ENCODE results near the gene TECTA. TPM values are rescaled to one million over a fixed set of nuclear protein-coding genes. Genes with fewer than 3 reads are reported as not detected.

Gene TECTA
- total RNA-seq, 2 donors from 2014 or later: 0.20 to 0.33 TPM

- DNase-seq (ENCODE audit: low spot score in 2 of 2): no peak
- ATAC-seq: no peak
- no peaks in the 10 kb centered on the region for H3K9me3 Mint-ChIP-seq
- H3K36me3 Mint-ChIP-seq: peaks cover 0 to 4% of the 10 kb centered on the region in 2 donors
- no peak overlapping the region for H3K27ac Mint-ChIP-seq
Observed at GRCh38 chr11:121188776-121189175, 87.7 kb downstream of the TECTA start.

GRCh38 chr11:121191818-121192217, 90.8 kb downstream of the TECTA start:
- Mint-ChIP-seq H3K27ac (no peak overlapping the region), H3K36me3 (peaks cover 0 to 4% of the 10 kb centered on the region in 2 donors)
- no peak for DNase-seq (ENCODE audit: low spot score in 2 of 2)

GRCh38 chr11:121194731-121195596, 93.9 kb downstream of the TECTA start:
- Mint-ChIP-seq H3K36me3 (no peaks in the 10 kb centered on the region), H3K27ac (no peak overlapping the region), H3K9me3 (no peaks in the 10 kb centered on the region)
- peak in 1 of 2 donors; percentile 72 for DNase-seq (ENCODE audit: low spot score in 2 of 2)
- ATAC-seq: peak; percentile 80 to 85

More at GRCh38 chr11:121191818-121192217, 90.8 kb downstream of the TECTA start:
- no peaks in the 10 kb centered on the region for H3K9me3 Mint-ChIP-seq
- ATAC-seq: no peak

- Mint-ChIP-seq H3K9me3 (no peaks in the 10 kb centered on the region), H3K36me3 (no peaks in the 10 kb centered on the region), H3K27ac (no peak overlapping the region)
- no peak for ATAC-seq
- DNase-seq (ENCODE audit: low spot score in 2 of 2): no peak
Observed at GRCh38 chr11:121198491-121198890, 97.4 kb downstream of the TECTA start.

GRCh38 chr11:121199516-121199915, 98.5 kb downstream of the TECTA start:
- DNase-seq (ENCODE audit: low spot score in 2 of 2): no peak
- no peaks in the 10 kb centered on the region for H3K36me3 Mint-ChIP-seq
- no peak overlapping the region for H3K27ac Mint-ChIP-seq

GRCh38 chr11:121206810-121207209, 105.8 kb downstream of the TECTA start:
- H3K9me3 Mint-ChIP-seq: no peaks in the 10 kb centered on the region
- H3K27ac Mint-ChIP-seq: no peak overlapping the region
- H3K36me3 Mint-ChIP-seq: no peaks in the 10 kb centered on the region
- DNase-seq (ENCODE audit: low spot score in 2 of 2) (no peak), ATAC-seq (no peak)

More at GRCh38 chr11:121199516-121199915, 98.5 kb downstream of the TECTA start:
- ATAC-seq: no peak
- H3K9me3 Mint-ChIP-seq: no peaks in the 10 kb centered on the region

- H3K36me3 Mint-ChIP-seq: no peaks in the 10 kb centered on the region
Observed at GRCh38 chr11:121207485-121208115, 106.6 kb downstream of the TECTA start.

GRCh38 chr11:121210445-121211080, 109.5 kb downstream of the TECTA start:
- DNase-seq (ENCODE audit: low spot score in 2 of 2): no peak
- no peaks in the 10 kb centered on the region for H3K36me3 Mint-ChIP-seq
- ATAC-seq: no peak
- H3K9me3 Mint-ChIP-seq: no peaks in the 10 kb centered on the region
- H3K27ac Mint-ChIP-seq: no peak overlapping the region

More at GRCh38 chr11:121207485-121208115, 106.6 kb downstream of the TECTA start:
- no peaks in the 10 kb centered on the region for H3K9me3 Mint-ChIP-seq
- ATAC-seq (no peak), DNase-seq (ENCODE audit: low spot score in 2 of 2) (no peak)
- no peak overlapping the region for H3K27ac Mint-ChIP-seq

- Mint-ChIP-seq H3K9me3 (no peaks in the 10 kb centered on the region), H3K36me3 (no peaks in the 10 kb centered on the region), H3K27ac (no peak overlapping the region)
- no peak for DNase-seq (ENCODE audit: low spot score in 2 of 2)
- ATAC-seq: no peak
Observed at GRCh38 chr11:121211626-121212025, 110.6 kb downstream of the TECTA start.

- Mint-ChIP-seq H3K27ac (no peak overlapping the region), H3K36me3 (no peaks in the 10 kb centered on the region), H3K9me3 (no peaks in the 10 kb centered on the region)
- no peak for DNase-seq (ENCODE audit: low spot score in 2 of 2)
- ATAC-seq: no peak
Observed at GRCh38 chr11:121212536-121213361, 111.7 kb downstream of the TECTA start.

GRCh38 chr11:121213362-121213893, 112.4 kb downstream of the TECTA start:
- DNase-seq (ENCODE audit: low spot score in 2 of 2) (no peak), ATAC-seq (no peak)
- H3K9me3 Mint-ChIP-seq: no peaks in the 10 kb centered on the region
- no peak overlapping the region for H3K27ac Mint-ChIP-seq
- no peaks in the 10 kb centered on the region for H3K36me3 Mint-ChIP-seq

- DNase-seq (ENCODE audit: low spot score in 2 of 2) (no peak), ATAC-seq (no peak)
- H3K27ac Mint-ChIP-seq: no peak overlapping the region
- H3K36me3 Mint-ChIP-seq: no peaks in the 10 kb centered on the region
- H3K9me3 Mint-ChIP-seq: no peaks in the 10 kb centered on the region
Observed at GRCh38 chr11:121214861-121215260, 113.8 kb downstream of the TECTA start.

GRCh38 chr11:121221496-121222200, 120.6 kb downstream of the TECTA start:
- H3K27ac Mint-ChIP-seq: no peak overlapping the region
- H3K9me3 Mint-ChIP-seq: no peaks in the 10 kb centered on the region
- DNase-seq (ENCODE audit: low spot score in 2 of 2) (no peak), ATAC-seq (no peak)
- H3K36me3 Mint-ChIP-seq: no peaks in the 10 kb centered on the region

- no peak overlapping the region for H3K27ac Mint-ChIP-seq
- DNase-seq (ENCODE audit: low spot score in 2 of 2): no peak
- H3K9me3 Mint-ChIP-seq: no peaks in the 10 kb centered on the region
Observed at GRCh38 chr11:121223161-121223560, 122.1 kb downstream of the TECTA start.

GRCh38 chr11:121225382-121225781, 124.3 kb downstream of the TECTA start:
- Mint-ChIP-seq H3K36me3 (no peaks in the 10 kb centered on the region), H3K27ac (no peak overlapping the region), H3K9me3 (no peaks in the 10 kb centered on the region)
- DNase-seq (ENCODE audit: low spot score in 2 of 2) (no peak), ATAC-seq (no peak)

More at GRCh38 chr11:121223161-121223560, 122.1 kb downstream of the TECTA start:
- no peak for ATAC-seq
- no peaks in the 10 kb centered on the region for H3K36me3 Mint-ChIP-seq
